MCF 10A (cell line): Measurements from ENCODE around the gene DCAF4L1. TPM values are rescaled to one million over a fixed set of nuclear protein-coding genes. Genes with fewer than 3 reads are reported as not detected.

Source experiments
- BruUV-seq: library from RNA; stranded (reverse); fragments of 400-500 nt; replicated peaks from 2 replicates; lab custom pipeline; 2021; lab: Mats Ljungman, UMichigan
- CTCF ChIA-PET: fragments of 300-600 bp; sonication (Branson Sonifier 250); formaldehyde crosslinking; extraction: SDS; loops from one replicate; lab custom pipeline; 2021; ENCODE audit warnings: antibody characterized with exemption, inconsistent platforms; lab: Yijun Ruan, JAX
- POLR2A ChIA-PET: fragments of 300-600, 350-650 bp; sonication (Branson Sonifier 250); formaldehyde crosslinking; extraction: SDS; loops from one replicate; lab custom pipeline; 2020; ENCODE audit warnings: antibody characterized with exemption, inconsistent platforms; lab: Yijun Ruan, JAX
- DNase-seq: peaks from one replicate; pipeline ENCODE4 v3.0.0-alpha.2; 2018; ENCODE audit not compliant: unreplicated experiment
- H3K27ac Mint-ChIP-seq: one replicate; pipeline ENCODE4 v1.8.0; 2022; ENCODE audit warnings: mild to moderate bottlenecking, low read depth, mixed read lengths; ENCODE audit not compliant: unreplicated experiment
- H3K27me3 Mint-ChIP-seq: one replicate; pipeline ENCODE4 v1.8.0; 2022; ENCODE audit warnings: mixed read lengths; ENCODE audit not compliant: insufficient read depth, unreplicated experiment
- H3K36me3 Mint-ChIP-seq: one replicate; pipeline ENCODE4 v1.8.0; 2022; ENCODE audit warnings: mild to moderate bottlenecking, moderate library complexity, mixed read lengths; ENCODE audit not compliant: insufficient read depth, unreplicated experiment
- H3K4me1 Mint-ChIP-seq: one replicate; pipeline ENCODE4 v1.8.0; 2022; ENCODE audit warnings: mixed read lengths; ENCODE audit not compliant: insufficient read depth, unreplicated experiment
- H3K4me3 Mint-ChIP-seq: one replicate; pipeline ENCODE4 v1.8.0; 2022; ENCODE audit warnings: mild to moderate bottlenecking, moderate library complexity, mixed read lengths; ENCODE audit not compliant: unreplicated experiment
- H3K9me3 Mint-ChIP-seq: one replicate; pipeline ENCODE4 v1.8.0; 2022; ENCODE audit warnings: mixed read lengths; ENCODE audit not compliant: unreplicated experiment
- CTCF ChIP-seq: fragments of 200-600 bp; IDR thresholded peaks from one replicate; pipeline ENCODE4 v1.8.0; 2022; ENCODE audit warnings: antibody characterized with exemption, mild to moderate bottlenecking; ENCODE audit not compliant: unreplicated experiment
- intact Hi-C: fragments of 100-400 bp; cut with micrococcal nuclease; formaldehyde crosslinking; loops from 2 replicates; pipeline ENCODE4 v1.14.1; 2022
- total RNA-seq: library from RNA; stranded (reverse); gene quantifications from 2 replicates; pipeline ENCODE4 v1.2.3, GENCODE V29; 2022

Gene DCAF4L1
- total RNA-seq, 1 experiment from 2014 or later, result 0.72 TPM

- H3K4me1 Mint-ChIP-seq, result no peaks in the 10 kb centered on the region
- H3K9me3 Mint-ChIP-seq, result no peaks in the 10 kb centered on the region
- no peaks in the 10 kb centered on the region for H3K27me3 Mint-ChIP-seq
- no peak overlapping the region for H3K27ac Mint-ChIP-seq
- TF ChIP-seq CTCF, result no peak
- H3K36me3 Mint-ChIP-seq, result peaks cover 8% of the 10 kb centered on the region
- H3K4me3 Mint-ChIP-seq, result no peak overlapping the region
- no TSS peak for BruUV-seq
- DNase-seq, result no peak
- intact Hi-C loops, result no loop called here
- ChIA-PET POLR2A (no interaction called here), CTCF (no interaction called here)
Observed at GRCh38 chr4:41969671-41970070, 11.9 kb upstream of the DCAF4L1 start.

DNA sequence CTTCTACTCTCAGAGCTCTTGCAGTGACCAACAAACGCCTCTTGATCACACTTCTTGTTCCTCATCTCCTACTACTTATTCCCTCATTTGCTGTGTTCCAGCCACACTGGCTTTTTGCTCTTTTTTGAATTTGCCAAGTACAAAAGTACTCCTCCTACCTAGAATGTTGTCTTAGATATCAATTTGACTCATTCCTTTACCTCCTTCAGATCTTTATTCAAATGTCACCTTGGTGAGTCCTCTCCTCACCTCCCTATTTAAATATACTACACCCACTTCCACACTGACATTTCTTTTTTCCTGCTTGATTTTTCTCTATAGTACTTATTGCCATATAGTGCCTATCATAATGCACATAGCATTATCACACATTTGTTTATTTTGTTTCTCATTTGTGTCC lies 6.2 kb upstream of the DCAF4L1 start:
- POLR2A ChIA-PET, result interaction anchor here (0.7 to 2.3 kb wide), 3 partner anchors 14 to 26 kb away, joined by 3 to 13 read pairs (median 4); partner anchors contain the start of gene SLC30A9

DNA sequence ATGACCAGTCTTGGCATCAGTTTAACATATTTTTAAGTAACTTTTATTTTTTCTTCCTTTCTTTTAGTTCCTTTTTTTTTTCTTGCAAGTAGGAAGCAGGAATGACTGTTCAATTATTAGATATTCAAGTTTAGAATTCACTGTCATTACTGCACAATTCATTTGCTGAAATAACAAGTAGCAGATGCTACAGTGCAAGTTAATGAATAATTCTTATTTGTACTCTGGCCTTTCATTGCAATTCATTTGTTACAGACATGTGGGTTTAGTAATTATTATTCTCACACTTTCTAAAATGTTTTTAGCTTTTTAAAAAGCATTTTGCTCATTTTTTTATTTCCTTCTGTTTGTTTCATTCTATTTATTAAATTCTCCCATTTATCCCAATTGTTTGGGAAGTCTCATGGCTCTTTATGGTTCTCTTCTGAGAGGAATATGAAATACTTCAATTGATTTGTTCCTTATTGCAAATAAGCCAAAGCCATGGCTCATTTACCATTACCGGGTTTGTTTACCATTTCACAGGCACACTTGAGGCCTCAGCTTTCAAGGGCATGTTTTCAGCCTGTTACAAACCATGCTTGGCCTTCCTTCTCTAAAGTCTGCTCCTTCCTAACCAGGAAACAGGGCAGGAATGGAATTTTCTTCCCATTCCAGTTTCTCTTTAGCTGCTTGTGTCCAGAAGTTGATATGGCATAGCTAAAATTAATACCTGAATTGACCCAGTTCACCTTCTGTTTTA lies 4.6 kb upstream of the DCAF4L1 start:
- CTCF ChIA-PET, result interaction anchor here (0.6 to 1.7 kb wide), 4 partner anchors 10 to 463 kb away, joined by 3 to 8 read pairs (median 4); no protein-coding TSS in a partner anchor

More for the DNA sequence above, 6.2 kb upstream of the DCAF4L1 start:
- H3K27me3 Mint-ChIP-seq, result no peaks in the 10 kb centered on the region
- TF ChIP-seq CTCF, result no peak
- intact Hi-C loops, result no loop called here
- CTCF ChIA-PET, result interaction anchor here (0.7 to 1.2 kb wide), 3 partner anchors 10 to 197 kb away, joined by 3 to 4 read pairs (median 3); no protein-coding TSS in a partner anchor
- no TSS peak for BruUV-seq
- H3K4me1 Mint-ChIP-seq, result no peaks in the 10 kb centered on the region
- H3K27ac Mint-ChIP-seq, result no peak overlapping the region
- H3K36me3 Mint-ChIP-seq, result peaks cover 6% of the 10 kb centered on the region
- DNase-seq, result no peak
- no peak overlapping the region for H3K4me3 Mint-ChIP-seq
- H3K9me3 Mint-ChIP-seq, result no peaks in the 10 kb centered on the region

More for the DNA sequence above, 4.6 kb upstream of the DCAF4L1 start:
- no peaks in the 10 kb centered on the region for H3K9me3 Mint-ChIP-seq
- intact Hi-C loops, result no loop called here
- peaks cover 6% of the 10 kb centered on the region for H3K36me3 Mint-ChIP-seq
- no peak for DNase-seq
- no peak overlapping the region for H3K4me3 Mint-ChIP-seq
- no peaks in the 10 kb centered on the region for H3K4me1 Mint-ChIP-seq
- no peak for TF ChIP-seq CTCF
- POLR2A ChIA-PET, result interaction anchor here (0.7 to 2.6 kb wide), 4 partner anchors 9 to 21 kb away, joined by 3 to 14 read pairs (median 6); partner anchors contain the start of gene SLC30A9
- no TSS peak for BruUV-seq
- no peaks in the 10 kb centered on the region for H3K27me3 Mint-ChIP-seq
- no peak overlapping the region for H3K27ac Mint-ChIP-seq
